ENCODE results near the gene ARHGDIG.

DNA sequence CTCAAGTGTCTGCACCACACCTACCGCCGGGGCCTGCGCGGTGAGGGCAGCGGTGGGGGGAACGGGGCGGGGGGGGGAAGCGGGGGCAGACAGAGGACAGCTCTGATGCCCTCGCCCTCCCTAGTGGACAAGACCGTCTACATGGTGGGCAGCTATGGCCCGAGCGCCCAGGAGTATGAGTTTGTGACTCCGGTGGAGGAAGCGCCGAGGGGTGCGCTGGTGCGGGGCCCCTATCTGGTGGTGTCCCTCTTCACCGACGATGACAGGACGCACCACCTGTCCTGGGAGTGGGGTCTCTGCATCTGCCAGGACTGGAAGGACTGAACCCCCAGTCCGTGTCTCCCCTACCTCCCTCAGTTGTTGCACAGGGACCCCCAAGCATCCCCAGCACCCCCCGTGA lies 2.1 kb downstream of the ARHGDIG start:
- TF ChIP-seq POLR2A (IDR thresholded peaks at IDR 0.05) (no peak), POLR2AphosphoS5 (IDR thresholded peaks at IDR 0.05) (no peak), EP300 (IDR thresholded peaks at IDR 0.05) (no peak)
- TF ChIP-seq, protein P1, sequence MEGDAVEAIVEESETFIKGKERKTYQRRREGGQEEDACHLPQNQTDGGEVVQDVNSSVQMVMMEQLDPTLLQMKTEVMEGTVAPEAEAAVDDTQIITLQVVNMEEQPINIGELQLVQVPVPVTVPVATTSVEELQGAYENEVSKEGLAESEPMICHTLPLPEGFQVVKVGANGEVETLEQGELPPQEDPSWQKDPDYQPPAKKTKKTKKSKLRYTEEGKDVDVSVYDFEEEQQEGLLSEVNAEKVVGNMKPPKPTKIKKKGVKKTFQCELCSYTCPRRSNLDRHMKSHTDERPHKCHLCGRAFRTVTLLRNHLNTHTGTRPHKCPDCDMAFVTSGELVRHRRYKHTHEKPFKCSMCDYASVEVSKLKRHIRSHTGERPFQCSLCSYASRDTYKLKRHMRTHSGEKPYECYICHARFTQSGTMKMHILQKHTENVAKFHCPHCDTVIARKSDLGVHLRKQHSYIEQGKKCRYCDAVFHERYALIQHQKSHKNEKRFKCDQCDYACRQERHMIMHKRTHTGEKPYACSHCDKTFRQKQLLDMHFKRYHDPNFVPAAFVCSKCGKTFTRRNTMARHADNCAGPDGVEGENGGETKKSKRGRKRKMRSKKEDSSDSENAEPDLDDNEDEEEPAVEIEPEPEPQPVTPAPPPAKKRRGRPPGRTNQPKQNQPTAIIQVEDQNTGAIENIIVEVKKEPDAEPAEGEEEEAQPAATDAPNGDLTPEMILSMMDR (IDR thresholded peaks at IDR 0.05): no peak
